RWPE1 (cell line): ENCODE data around the gene MFSD12.
A peak's percentile ranks its signal among the peaks of the same experiment; 100 is the strongest.

ENCODE experiments used
- CTCF ChIA-PET: fragments of 350-600 bp; sonication (Branson Sonifier 250); formaldehyde crosslinking; extraction: SDS; loops from one replicate; lab custom pipeline; 2021; lab: Yijun Ruan, JAX
- POLR2A ChIA-PET: fragments of 400-600 bp; formaldehyde crosslinking; extraction: SDS; loops from one replicate; lab custom pipeline; 2020; ENCODE audit warnings: antibody characterized with exemption; ENCODE audit not compliant: low non-redundant PET; lab: Yijun Ruan, JAX
- DNase-seq: peaks from one replicate; pipeline ENCODE4 v3.0.0; 2012; ENCODE audit warnings: low spot score
- H3K27ac ChIP-seq: fragments of 450-650 bp; 2 replicates; pipeline ENCODE4 v1.5.1; 2017
- TF ChIP-seq, protein P1 (sequence below): fragments of 450-650 bp; conservative IDR thresholded peaks from 2 replicates; pipeline ENCODE4 v1.5.1; 2017; ENCODE audit warnings: low read depth, mild to moderate bottlenecking

MFSD12 gene

DNA sequence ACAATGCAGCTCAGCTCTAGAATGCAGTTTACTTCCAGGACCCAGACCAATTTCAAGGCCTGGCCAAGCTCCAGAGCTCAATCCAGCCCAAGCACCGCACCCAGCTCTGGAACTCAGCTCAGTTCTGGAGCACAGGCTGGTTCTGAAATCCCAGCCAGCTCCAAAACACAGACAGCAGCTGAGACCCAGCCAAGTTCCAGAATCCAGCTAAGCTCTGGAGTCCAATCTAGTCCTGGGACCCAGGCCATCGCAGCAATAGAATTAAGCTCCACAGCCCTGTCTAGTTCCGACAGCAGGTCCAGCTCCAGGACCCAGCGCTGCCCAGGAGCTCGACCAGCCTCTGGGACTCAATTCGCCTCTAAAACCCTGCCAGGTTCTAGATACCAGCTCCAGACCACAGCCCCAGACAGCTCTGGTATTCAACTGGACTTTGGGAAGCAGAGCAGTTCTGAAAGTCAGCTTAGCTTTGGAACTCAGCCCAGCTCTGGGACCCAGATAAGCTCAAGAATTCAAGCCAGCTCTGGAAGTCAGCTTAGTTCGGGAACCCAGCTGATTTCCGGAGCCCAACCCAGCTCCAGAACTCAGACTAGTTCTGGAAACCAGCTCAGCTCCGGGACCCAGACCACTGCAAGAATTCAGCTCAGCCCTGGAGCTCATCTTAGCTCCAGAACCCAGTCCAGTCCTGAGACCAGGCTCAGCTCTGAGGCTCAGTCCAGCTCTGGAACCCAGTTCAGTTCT, 34.7 kb upstream of the MFSD12 start:
- POLR2A ChIA-PET = no interaction called here
- DNase-seq = no peak
- TF ChIP-seq, protein P1, sequence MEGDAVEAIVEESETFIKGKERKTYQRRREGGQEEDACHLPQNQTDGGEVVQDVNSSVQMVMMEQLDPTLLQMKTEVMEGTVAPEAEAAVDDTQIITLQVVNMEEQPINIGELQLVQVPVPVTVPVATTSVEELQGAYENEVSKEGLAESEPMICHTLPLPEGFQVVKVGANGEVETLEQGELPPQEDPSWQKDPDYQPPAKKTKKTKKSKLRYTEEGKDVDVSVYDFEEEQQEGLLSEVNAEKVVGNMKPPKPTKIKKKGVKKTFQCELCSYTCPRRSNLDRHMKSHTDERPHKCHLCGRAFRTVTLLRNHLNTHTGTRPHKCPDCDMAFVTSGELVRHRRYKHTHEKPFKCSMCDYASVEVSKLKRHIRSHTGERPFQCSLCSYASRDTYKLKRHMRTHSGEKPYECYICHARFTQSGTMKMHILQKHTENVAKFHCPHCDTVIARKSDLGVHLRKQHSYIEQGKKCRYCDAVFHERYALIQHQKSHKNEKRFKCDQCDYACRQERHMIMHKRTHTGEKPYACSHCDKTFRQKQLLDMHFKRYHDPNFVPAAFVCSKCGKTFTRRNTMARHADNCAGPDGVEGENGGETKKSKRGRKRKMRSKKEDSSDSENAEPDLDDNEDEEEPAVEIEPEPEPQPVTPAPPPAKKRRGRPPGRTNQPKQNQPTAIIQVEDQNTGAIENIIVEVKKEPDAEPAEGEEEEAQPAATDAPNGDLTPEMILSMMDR = no peak
- H3K27ac ChIP-seq = no peak overlapping the region
- CTCF ChIA-PET = interaction anchor here (1.6 kb wide), 1 partner anchor 47 kb away, joined by 7 read pairs; no protein-coding TSS in a partner anchor

GRCh38 chr19:3590991-3591659, 33.7 kb upstream of the MFSD12 start:
- ChIA-PET POLR2A (no interaction called here), CTCF (interaction anchor here (0.6 to 1.6 kb wide), 2 partner anchors 46 to 75 kb away, joined by 5 to 7 read pairs; no protein-coding TSS in a partner anchor)
- TF ChIP-seq, protein P1 = no peak
- H3K27ac ChIP-seq = no peak overlapping the region
- no peak for DNase-seq

DNA sequence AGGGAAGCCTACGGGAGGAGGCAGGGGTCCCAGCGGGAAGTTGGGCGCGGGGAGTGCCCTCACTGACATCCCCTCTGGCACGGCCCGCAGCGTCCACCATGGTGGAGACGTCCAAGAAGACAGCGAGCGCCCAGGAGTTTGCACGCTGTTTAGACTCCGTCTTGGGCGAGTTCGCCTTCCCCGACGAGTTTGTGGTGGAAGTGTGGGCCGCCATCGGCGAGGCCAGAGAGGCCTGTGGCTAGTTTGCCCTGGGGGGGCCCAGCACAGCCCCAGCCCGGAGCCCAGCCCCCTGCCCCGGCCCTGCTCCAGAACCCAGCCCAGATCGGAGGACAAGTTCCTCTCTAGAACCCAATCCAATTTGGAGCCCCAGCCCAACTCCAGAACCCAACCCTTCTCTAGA, 32.6 kb upstream of the MFSD12 start:
- no peak for DNase-seq
- POLR2A ChIA-PET = no interaction called here
- CTCF ChIA-PET = no interaction called here
- no peak overlapping the region for H3K27ac ChIP-seq
- TF ChIP-seq, protein P1 = no peak

GRCh38 chr19:3589439-3589838, 32.1 kb upstream of the MFSD12 start:
- no peak overlapping the region for H3K27ac ChIP-seq
- no peak for DNase-seq
- TF ChIP-seq, protein P1 = no peak
- ChIA-PET CTCF (no interaction called here), POLR2A (no interaction called here)

DNA sequence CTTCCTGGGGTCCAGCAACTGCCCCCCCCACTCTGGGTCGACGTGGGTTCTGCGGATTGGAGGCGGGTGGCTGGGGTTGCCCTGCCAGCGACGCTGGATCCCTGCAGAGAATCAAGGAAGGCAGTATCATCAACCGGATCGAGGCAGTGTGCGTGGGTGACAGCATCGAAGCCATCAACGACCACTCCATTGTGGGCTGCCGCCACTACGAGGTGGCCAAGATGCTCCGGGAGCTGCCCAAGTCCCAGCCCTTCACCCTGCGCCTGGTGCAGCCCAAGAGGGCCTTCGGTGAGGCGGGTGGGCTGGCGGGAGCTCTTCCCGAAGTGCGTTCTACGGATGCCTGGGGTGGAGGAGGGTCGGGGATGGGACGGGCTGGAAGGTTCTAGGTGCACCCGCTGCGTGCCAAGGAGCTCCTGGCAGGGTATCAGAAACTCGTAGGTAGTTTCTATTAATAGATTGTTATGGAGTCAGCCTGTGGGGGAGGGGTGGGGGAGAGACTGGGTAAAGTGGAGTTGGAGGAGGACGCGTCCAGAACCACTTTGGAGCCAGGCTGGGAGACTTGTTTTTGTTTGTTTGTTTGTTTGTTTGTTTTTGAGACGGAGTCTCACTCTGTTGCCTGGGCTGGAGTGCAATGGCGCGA, 29.4 kb upstream of the MFSD12 start:
- H3K27ac ChIP-seq = no peak overlapping the region
- POLR2A ChIA-PET = no interaction called here
- TF ChIP-seq, protein P1 = no peak
- CTCF ChIA-PET = interaction anchor here (0.8 kb wide), 1 partner anchor 42 kb away, joined by 3 read pairs; no protein-coding TSS in a partner anchor
- DNase-seq = no peak

GRCh38 chr19:3586127-3586626, 28.8 kb upstream of the MFSD12 start:
- POLR2A ChIA-PET = no interaction called here
- TF ChIP-seq, protein P1 = 0 out of 2 replicates have a peak, but pooled peaks have one; percentile 12
- H3K27ac ChIP-seq = no peak overlapping the region
- CTCF ChIA-PET = interaction anchor here (0.7 to 1.4 kb wide), 3 partner anchors 11 to 218 kb away, joined by 3 to 4 read pairs (median 3); no protein-coding TSS in a partner anchor
- no peak for DNase-seq
